Type B pancreatic cell (in vitro differentiated cells): Measurements from ENCODE around the gene CDK2AP2. TPM values are rescaled to one million over a fixed set of nuclear protein-coding genes. Genes with fewer than 3 reads are reported as not detected.

ENCODE experiments used
- DNase-seq: peaks from one replicate; pipeline ENCODE4 v3.0.0; 2021; ENCODE audit warnings: mixed read lengths; ENCODE audit not compliant: unreplicated experiment; ENCODE audit errors: extremely low spot score
- H3K27ac Mint-ChIP-seq: 2 replicates; pipeline ENCODE4 v1.8.0; 2021; ENCODE audit warnings: mild to moderate bottlenecking, mixed read lengths
- H3K27me3 Mint-ChIP-seq: 2 replicates; pipeline ENCODE4 v1.8.0; 2021; ENCODE audit warnings: mixed read lengths
- H3K36me3 Mint-ChIP-seq: 2 replicates; pipeline ENCODE4 v1.8.0; 2021; ENCODE audit warnings: mixed read lengths
- H3K4me1 Mint-ChIP-seq: one replicate; pipeline ENCODE4 v1.8.0; 2021; ENCODE audit warnings: mixed read lengths; ENCODE audit not compliant: unreplicated experiment
- H3K4me3 Mint-ChIP-seq: 2 replicates; pipeline ENCODE4 v1.8.0; 2021; ENCODE audit warnings: mild to moderate bottlenecking, mixed read lengths
- H3K9me3 Mint-ChIP-seq: 2 replicates; pipeline ENCODE4 v1.8.0; 2021; ENCODE audit warnings: mixed read lengths
- CTCF ChIP-seq: fragments of 200-600 bp; sonication (generic); conservative IDR thresholded peaks from 2 replicates; pipeline ENCODE4 v1.5.0; 2021; ENCODE audit warnings: antibody characterized with exemption, mild to moderate bottlenecking
- total RNA-seq: library from RNA; stranded (reverse); gene quantifications from 2 replicates; pipeline ENCODE4 v1.2.1, GENCODE V29; 2021; ENCODE audit warnings: low replicate concordance

CDK2AP2 gene
- total RNA-seq, 1 donor from 2014 or later = 34.9 TPM

DNA sequence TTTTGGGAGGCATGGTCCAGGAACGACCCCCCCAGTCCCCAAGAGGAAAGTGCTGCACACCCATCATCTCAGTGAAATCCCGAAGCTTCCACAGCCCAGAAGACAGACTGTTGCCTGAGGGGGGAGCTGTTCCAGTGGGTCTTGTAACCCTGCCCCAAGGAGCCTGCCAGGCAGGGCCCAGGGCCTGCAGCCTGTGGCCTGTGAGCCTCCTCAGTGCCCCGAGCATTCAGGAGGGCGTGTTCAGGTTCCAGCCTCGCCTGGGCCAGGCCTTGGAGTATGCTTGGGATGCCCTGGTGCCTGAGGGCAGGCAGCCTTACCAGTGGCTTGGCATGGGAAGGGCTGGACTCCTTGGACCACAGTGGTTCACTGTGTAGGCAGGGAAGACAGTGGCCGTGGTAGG is 33.2 kb upstream of the CDK2AP2 start:
- Mint-ChIP-seq H3K4me3 (no peak overlapping the region), H3K4me1 (peaks cover 4% of the 10 kb centered on the region), H3K9me3 (no peaks in the 10 kb centered on the region), H3K36me3 (no peaks in the 10 kb centered on the region), H3K27me3 (no peaks in the 10 kb centered on the region), H3K27ac (no peak overlapping the region)
- no peak for DNase-seq
- no peak for TF ChIP-seq CTCF

DNA sequence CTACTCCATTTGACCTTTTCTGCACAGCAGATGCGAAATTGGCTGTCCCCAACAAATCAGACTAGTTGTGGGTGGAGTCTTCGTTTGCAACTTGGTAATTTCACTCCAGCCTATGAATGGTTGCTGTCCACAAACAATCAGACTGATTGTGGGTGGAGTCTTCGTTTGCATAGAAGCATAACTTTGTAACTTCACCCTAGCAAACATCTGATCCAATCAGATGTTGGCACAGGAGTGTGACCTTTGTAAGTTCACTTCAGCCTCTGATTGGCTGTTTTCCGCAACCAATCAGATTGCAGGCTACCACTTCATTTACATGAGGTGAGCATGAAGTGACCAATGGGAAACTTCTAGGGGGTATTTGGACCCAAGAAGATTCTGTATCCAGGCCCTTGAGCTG is 31.6 kb upstream of the CDK2AP2 start:
- Mint-ChIP-seq H3K36me3 (no peaks in the 10 kb centered on the region), H3K4me3 (no peak overlapping the region), H3K4me1 (peaks cover 2% of the 10 kb centered on the region), H3K27me3 (no peaks in the 10 kb centered on the region), H3K9me3 (no peaks in the 10 kb centered on the region), H3K27ac (no peak overlapping the region)
- no peak for DNase-seq
- TF ChIP-seq CTCF = no peak

- no peak overlapping the region for H3K4me3 Mint-ChIP-seq
- no peaks in the 10 kb centered on the region for H3K36me3 Mint-ChIP-seq
- H3K9me3 Mint-ChIP-seq = no peaks in the 10 kb centered on the region
- no peak overlapping the region for H3K27ac Mint-ChIP-seq
- no peak for DNase-seq
- TF ChIP-seq CTCF = no peak
- no peaks in the 10 kb centered on the region for H3K27me3 Mint-ChIP-seq
- no peaks in the 10 kb centered on the region for H3K4me1 Mint-ChIP-seq
These were observed 31.0 kb upstream of the CDK2AP2 start for GRCh38 chr11:67538823-67539505.

DNA sequence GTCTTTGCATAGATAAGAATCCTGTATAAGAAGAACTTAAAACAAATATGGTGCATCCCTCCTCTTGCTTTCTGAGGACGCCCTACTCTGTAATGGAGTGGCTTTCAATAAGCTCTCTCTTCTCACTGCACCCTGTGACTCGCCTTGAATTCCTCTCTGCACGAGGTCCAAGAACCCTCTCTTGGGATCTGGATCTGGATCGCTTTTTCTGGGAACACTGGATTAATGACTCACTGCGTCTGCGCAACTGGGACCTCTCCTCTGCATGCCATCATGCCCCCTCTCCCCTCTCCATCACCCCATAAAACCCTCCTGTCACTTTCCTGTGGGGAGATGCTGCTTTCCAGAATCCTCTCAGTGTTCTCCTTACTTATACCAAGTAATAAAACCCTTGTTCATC is 30.3 kb upstream of the CDK2AP2 start:
- no peak overlapping the region for H3K4me3 Mint-ChIP-seq
- DNase-seq = no peak
- TF ChIP-seq CTCF = no peak
- no peaks in the 10 kb centered on the region for H3K4me1 Mint-ChIP-seq
- no peaks in the 10 kb centered on the region for H3K9me3 Mint-ChIP-seq
- no peak overlapping the region for H3K27ac Mint-ChIP-seq
- H3K27me3 Mint-ChIP-seq = no peaks in the 10 kb centered on the region
- H3K36me3 Mint-ChIP-seq = no peaks in the 10 kb centered on the region

DNA sequence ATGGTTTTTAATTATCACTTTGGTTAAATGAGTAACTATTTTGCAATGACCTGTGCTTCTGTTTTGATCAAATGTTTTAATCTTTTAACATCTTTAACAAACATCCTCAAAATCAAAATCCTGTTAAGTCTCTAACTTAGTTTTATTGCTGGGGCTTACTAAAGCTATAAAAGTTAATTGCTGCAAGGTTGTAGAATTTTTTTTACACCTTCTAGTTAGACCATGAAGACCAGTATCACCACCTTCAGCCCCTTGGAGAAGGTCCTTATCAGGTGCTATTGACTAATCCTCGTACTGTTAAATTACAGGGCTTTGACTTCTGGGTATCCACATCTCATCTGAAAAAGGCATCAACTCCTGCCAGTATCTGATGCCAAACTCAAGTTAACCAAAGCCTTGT is 27.6 kb upstream of the CDK2AP2 start:
- no peak for TF ChIP-seq CTCF
- H3K9me3 Mint-ChIP-seq = no peaks in the 10 kb centered on the region
- no peaks in the 10 kb centered on the region for H3K36me3 Mint-ChIP-seq
- no peaks in the 10 kb centered on the region for H3K4me1 Mint-ChIP-seq
- no peak overlapping the region for H3K4me3 Mint-ChIP-seq
- DNase-seq = no peak
- no peaks in the 10 kb centered on the region for H3K27me3 Mint-ChIP-seq
- H3K27ac Mint-ChIP-seq = no peak overlapping the region
